HCT116 (cell line): ENCODE data around the gene FAT2. TPM values are rescaled to one million over a fixed set of nuclear protein-coding genes. Genes with fewer than 3 reads are reported as not detected.

Experiments used
- ATAC-seq: fragments of 200-7000 bp; cut with Tn5 transposase; 2 replicates; pipeline ENCODE4 v1.9.1; 2020; ENCODE audit warnings: mild to moderate bottlenecking, moderate library complexity
- BruUV-seq: library from RNA; stranded (reverse); fragments of 400-500 nt; replicated peaks from 2 replicates; lab custom pipeline; 2021; lab: Mats Ljungman, UMichigan
- CTCF ChIA-PET: fragments of 300-600 bp; sonication (Branson Sonifier 250); formaldehyde crosslinking; loops from one replicate; lab custom pipeline; 2021; ENCODE audit warnings: antibody characterized with exemption; lab: Charles Lee
- POLR2A ChIA-PET: fragments of 300-600, 350-600 bp; sonication (Branson Sonifier 250); formaldehyde crosslinking; loops from one replicate; lab custom pipeline; 2021; ENCODE audit warnings: antibody characterized with exemption; lab: Charles Lee
- RAD21 ChIA-PET, 2 experiments: fragments of 300-600 bp; sonication (Branson Sonifier 250); formaldehyde crosslinking; loops; one replicate each; lab custom pipeline; 2023; ENCODE audit warnings: low total read pairs in 2 of 2; ENCODE audit not compliant: uncharacterized antibody in 2 of 2, unreplicated experiment in 2 of 2, low non-redundant PET in 1 of 2; lab: Charles Lee
- DNase-seq: peaks from one replicate; pipeline ENCODE4 v3.0.0-alpha.2; 2010; ENCODE audit warnings: low read depth, low spot score
- H2AFZ ChIP-seq: fragments of 200-600 bp; shearing (Covaris generic), sonication (generic); 2 replicates; pipeline ENCODE4 v1.6.1; 2017; ENCODE audit warnings: low read depth, mixed run types, mixed read lengths, antibody characterized with exemption, low read length; ENCODE audit not compliant: poor library complexity, severe bottlenecking
- H3K27ac ChIP-seq: 2 replicates; pipeline ENCODE4 v1.5.1; 2012; ENCODE audit warnings: low read depth, low read length
- H3K27me3 ChIP-seq: fragments of 200-600 bp; sonication (generic); 2 replicates; pipeline ENCODE4 v1.6.1; 2016; ENCODE audit warnings: mixed run types, low read length, mixed read lengths; ENCODE audit not compliant: insufficient read depth
- H3K36me3 ChIP-seq, 2 experiments: fragments of 200-500 bp in 1 of 2; fragments of 200-600 bp in 1 of 2; sonication (Bioruptor generic) in 1 of 2; sonication (generic) in 1 of 2; 2 replicates each; pipeline versions ENCODE4 v1.5.1 to v1.6.1; 2014 to 2016; ENCODE audit warnings: low read length in 2 of 2, inconsistent platforms in 1 of 2, mixed read lengths in 1 of 2, mixed run types in 1 of 2; ENCODE audit not compliant: insufficient read depth in 2 of 2, control insufficient read depth in 1 of 2
- H3K4me1 ChIP-seq, 2 experiments: fragments of 200-600 bp in 1 of 2; sonication (generic) in 1 of 2; 2 replicates each; pipeline versions ENCODE4 v1.5.1 to v1.6.1; 2012 to 2017; ENCODE audit warnings: low read length in 2 of 2, inconsistent platforms in 1 of 2, mild to moderate bottlenecking in 1 of 2, mixed read lengths in 1 of 2, mixed run types in 1 of 2, moderate library complexity in 1 of 2; ENCODE audit not compliant: insufficient read depth in 2 of 2, control insufficient read depth in 1 of 2
- H3K4me2 ChIP-seq: fragments of 200-600 bp; sonication (generic); 2 replicates; pipeline ENCODE4 v1.6.1; 2017; ENCODE audit warnings: mixed run types, low read length, mixed read lengths
- H3K4me3 ChIP-seq, 2 experiments: fragments of 200-600 bp in 1 of 2; sonication (generic) in 1 of 2; replicated peaks in 1 of 2; 2 replicates each; pipeline ENCODE4 v1.5.1; 2011 to 2016; ENCODE audit warnings: low read length in 2 of 2, control low read depth in 1 of 2, low read depth in 1 of 2, mild to moderate bottlenecking in 1 of 2, mixed read lengths in 1 of 2, mixed run types in 1 of 2
- H3K79me2 ChIP-seq: fragments of 200-600 bp; sonication (generic); 2 replicates; pipeline ENCODE4 v1.6.1; 2017; ENCODE audit warnings: mild to moderate bottlenecking, mixed run types, low read length, moderate library complexity, mixed read lengths; ENCODE audit not compliant: insufficient read depth
- H3K9ac ChIP-seq: fragments of 200-600 bp; sonication (generic); 2 replicates; pipeline ENCODE4 v1.6.1; 2016; ENCODE audit warnings: low read length, mixed read lengths
- H3K9me2 ChIP-seq: fragments of 200-600 bp; sonication (generic), shearing (Covaris generic); 2 replicates; pipeline ENCODE4 v1.6.1; 2017; ENCODE audit warnings: mixed run types, mild to moderate bottlenecking, moderate library complexity; ENCODE audit not compliant: insufficient read depth
- H3K9me3 ChIP-seq, 2 experiments: fragments of 200-500 bp in 1 of 2; fragments of 200-600 bp in 1 of 2; sonication (Bioruptor generic) in 1 of 2; sonication (generic) in 1 of 2; 2 replicates each; pipeline ENCODE4 v1.6.1; 2014 to 2017; ENCODE audit warnings: low read length in 2 of 2, mixed read lengths in 2 of 2, inconsistent platforms in 1 of 2, low read depth in 1 of 2, mild to moderate bottlenecking in 1 of 2, mixed run types in 1 of 2, moderate library complexity in 1 of 2; ENCODE audit not compliant: control insufficient read depth in 1 of 2, insufficient read depth in 1 of 2
- H4K20me1 ChIP-seq: fragments of 200-600 bp; sonication (generic), shearing (Covaris generic); 2 replicates; pipeline ENCODE4 v1.6.1; 2017; ENCODE audit warnings: mixed run types, mild to moderate bottlenecking, moderate library complexity; ENCODE audit not compliant: insufficient read depth
- CTCF ChIP-seq, 3 experiments: fragments of 200-600 bp in 1 of 3; sonication (generic) in 1 of 3; IDR thresholded peaks in 2 of 3; conservative IDR thresholded peaks in 1 of 3; 2 replicates each; pipeline ENCODE4 v1.5.1; 2012 to 2017; ENCODE audit warnings: low read depth in 2 of 3, low read length in 2 of 3, antibody characterized with exemption in 1 of 3, borderline replicate concordance in 1 of 3, control low read depth in 1 of 3, mild to moderate bottlenecking in 1 of 3, mixed read lengths in 1 of 3, mixed run types in 1 of 3, moderate library complexity in 1 of 3; ENCODE audit not compliant: insufficient read depth in 1 of 3
- ELF1 ChIP-seq: IDR thresholded peaks from 2 replicates; pipeline ENCODE4 v1.6.1; 2012; ENCODE audit warnings: low read depth, borderline replicate concordance
- JUND ChIP-seq: IDR thresholded peaks from 2 replicates; pipeline ENCODE4 v1.6.1; 2012
- REST ChIP-seq: IDR thresholded peaks from 2 replicates; pipeline ENCODE4 v1.6.1; 2012; ENCODE audit warnings: low read depth
- SIN3A ChIP-seq: IDR thresholded peaks from 2 replicates; pipeline ENCODE4 v1.6.1; 2012; ENCODE audit warnings: low read depth
- SRF ChIP-seq: IDR thresholded peaks from 2 replicates; pipeline ENCODE4 v1.6.1; 2012; ENCODE audit warnings: low read depth
- TCF7L2 ChIP-seq: IDR thresholded peaks from 2 replicates; pipeline ENCODE4 v1.7.0; 2011; ENCODE audit warnings: borderline replicate concordance, inconsistent platforms; ENCODE audit not compliant: insufficient read depth, insufficient read length; ENCODE audit errors: extremely low read depth
- ZFX ChIP-seq: fragments of 450-650 bp; IDR thresholded peaks from 2 replicates; pipeline ENCODE4 v1.6.1; 2017
- ZNF274 ChIP-seq: fragments of 200-500 bp; sonication (Bioruptor generic); IDR thresholded peaks from 2 replicates; pipeline ENCODE4 v1.6.1; 2014; ENCODE audit warnings: mild to moderate bottlenecking, low read depth, low read length, inconsistent platforms
- intact Hi-C: fragments of 100-400 bp; cut with micrococcal nuclease; formaldehyde crosslinking; loops from 2 replicates; pipeline ENCODE4 v1.10.0; 2022
- total RNA-seq: library from RNA; stranded (reverse); gene quantifications from one replicate; pipeline ENCODE4 v1.2.1, GENCODE V29; 2021; ENCODE audit not compliant: unreplicated experiment

The FAT2 gene
- total RNA-seq, 1 experiment from 2014 or later, result 0.05 TPM

- no peaks in the 10 kb centered on the region for H3K27me3 ChIP-seq
- ChIA-PET POLR2A (no interaction called here), CTCF (no interaction called here), RAD21 (no interaction called here)
- no peak overlapping the region for H3K4me2 ChIP-seq
- H3K36me3 ChIP-seq, result no peaks in the 10 kb centered on the region
- no peaks in the 10 kb centered on the region for H3K9me2 ChIP-seq
- no TSS peak for BruUV-seq
- ATAC-seq (no peak), DNase-seq (no peak)
- H2AFZ ChIP-seq, result no peak overlapping the region
- H3K79me2 ChIP-seq, result no peaks in the 10 kb centered on the region
- H4K20me1 ChIP-seq, result no peaks in the 10 kb centered on the region
- H3K4me1 ChIP-seq, result no peaks in the 10 kb centered on the region
- intact Hi-C loops, result no loop called here
- H3K4me3 ChIP-seq, result no peak overlapping the region
- TF ChIP-seq ZFX (no peak), CTCF (IDR thresholded peaks at IDR 0.05 in 2 of 3, conservative IDR thresholded peaks at IDR 0.05 in 1 of 3; ENCODE audit: borderline replicate concordance in 1 of 3, insufficient read depth in 1 of 3, low read depth in 2 of 3, low read length in 2 of 3) (no peak), SRF (no peak)
- no peak overlapping the region for H3K27ac ChIP-seq
- no peaks in the 10 kb centered on the region for H3K9me3 ChIP-seq
- H3K9ac ChIP-seq, result no peak overlapping the region
Measured at GRCh38 chr5:151551985-151552384, 39.1 kb downstream of the FAT2 start.

- intact Hi-C loops, result no loop called here
Measured at GRCh38 chr5:151550146-151550545, 41.0 kb downstream of the FAT2 start.

More at GRCh38 chr5:151550146-151550545, 41.0 kb downstream of the FAT2 start:
- no peaks in the 10 kb centered on the region for H3K9me2 ChIP-seq
- no peak overlapping the region for H2AFZ ChIP-seq
- H3K4me2 ChIP-seq, result no peak overlapping the region
- no peak overlapping the region for H3K9ac ChIP-seq
- ChIA-PET POLR2A (no interaction called here), CTCF (no interaction called here), RAD21 (no interaction called here)
- no peaks in the 10 kb centered on the region for H3K79me2 ChIP-seq
- H3K27ac ChIP-seq, result no peak overlapping the region
- no peaks in the 10 kb centered on the region for H3K9me3 ChIP-seq
- H3K4me1 ChIP-seq, result no peaks in the 10 kb centered on the region
- H3K4me3 ChIP-seq, result no peak overlapping the region
- ATAC-seq (no peak), DNase-seq (no peak)
- no TSS peak for BruUV-seq
- H3K27me3 ChIP-seq, result no peaks in the 10 kb centered on the region
- no peak for TF ChIP-seq TCF7L2
- no peak for TF ChIP-seq ZNF274
- no peak for TF ChIP-seq SIN3A
- TF ChIP-seq REST, result no peak
- no peak for TF ChIP-seq ELF1
- TF ChIP-seq JUND, result no peak
- TF ChIP-seq, all 23 proteins: peak for 0
- Histone ChIP-seq H4K20me1 (no peaks in the 10 kb centered on the region), H3K36me3 (no peaks in the 10 kb centered on the region)
